Parathyroid adenoma (tissue), 2 donors: ENCODE measurements around the gene ZDHHC5.
A peak's percentile ranks its signal among the peaks of the same experiment; 100 is the strongest.

ENCODE experiments used
- H2AFZ ChIP-seq: fragments of 300-600 bp; sonication (generic); one replicate; pipeline ENCODE4 v1.7.0; 2017; ENCODE audit warnings: antibody characterized with exemption, mild to moderate bottlenecking
- H3K27ac ChIP-seq: fragments of 300-600 bp; sonication (generic); one replicate; pipeline ENCODE4 v1.7.0; 2017
- H3K27me3 ChIP-seq: fragments of 300-600 bp; sonication (generic); one replicate; pipeline ENCODE4 v1.7.0; 2017; ENCODE audit warnings: low read length; ENCODE audit not compliant: control insufficient read depth, insufficient read depth
- H3K36me3 ChIP-seq: fragments of 300-600 bp; sonication (generic); one replicate; pipeline ENCODE4 v1.7.0; 2017; ENCODE audit warnings: low read length; ENCODE audit not compliant: control insufficient read depth, insufficient read depth
- H3K4me1 ChIP-seq: fragments of 300-600 bp; sonication (generic); one replicate; pipeline ENCODE4 v1.7.0; 2017; ENCODE audit warnings: control low read depth
- H3K4me2 ChIP-seq: fragments of 300-600 bp; sonication (generic); one replicate; pipeline ENCODE4 v1.7.0; 2017; ENCODE audit warnings: low read length
- H3K4me3 ChIP-seq: fragments of 300-600 bp; sonication (generic); one replicate; pipeline ENCODE4 v1.7.0; 2017; ENCODE audit warnings: low read depth, low read length
- H3K79me2 ChIP-seq: fragments of 300-600 bp; sonication (generic); one replicate; pipeline ENCODE4 v1.7.0; 2017; ENCODE audit warnings: control low read depth
- H3K9ac ChIP-seq: fragments of 300-600 bp; sonication (generic); one replicate; pipeline ENCODE4 v1.7.0; 2017; ENCODE audit warnings: mild to moderate bottlenecking
- H3K9me3 ChIP-seq: fragments of 300-600 bp; sonication (generic); one replicate; pipeline ENCODE4 v1.7.0; 2017; ENCODE audit warnings: low read length; ENCODE audit not compliant: control insufficient read depth
- TF ChIP-seq, protein P1 (sequence below): fragments of 300-600 bp; sonication (generic); IDR thresholded peaks from one replicate; pipeline ENCODE4 v1.7.0; 2017; ENCODE audit warnings: antibody characterized with exemption, mild to moderate bottlenecking
- donor health status: primary hyperparathyroidism.

The ZDHHC5 gene

DNA sequence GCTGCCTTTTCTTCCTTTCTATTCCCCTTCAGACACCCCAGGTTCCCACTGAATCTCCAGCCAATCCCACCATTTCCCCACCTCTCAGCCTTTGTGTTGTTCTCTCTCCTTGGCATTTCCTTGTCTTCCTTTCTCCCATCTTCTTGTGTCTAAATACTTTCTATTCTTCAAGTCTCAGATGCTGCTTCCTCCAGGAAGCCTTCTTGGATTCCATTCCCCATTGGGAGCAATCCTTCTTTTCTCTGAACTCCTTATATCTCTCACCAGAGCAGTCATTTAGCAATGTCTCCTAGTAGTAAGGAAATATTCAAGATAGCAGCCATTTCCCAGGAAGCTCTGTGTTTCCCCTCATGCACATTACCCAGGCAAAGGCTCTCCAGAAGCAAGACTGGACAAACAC, 33.6 kb upstream of the ZDHHC5 start:
- Histone ChIP-seq H3K27ac (no peak overlapping the region), H3K79me2 (no peaks in the 10 kb centered on the region), H3K4me3 (no peak overlapping the region), H3K4me2 (no peak overlapping the region), H3K9ac (no peak overlapping the region), H3K4me1 (no peaks in the 10 kb centered on the region), H2AFZ (no peak overlapping the region), H3K27me3 (no peaks in the 10 kb centered on the region), H3K9me3 (no peaks in the 10 kb centered on the region), H3K36me3 (no peaks in the 10 kb centered on the region)
- TF ChIP-seq, protein P1, sequence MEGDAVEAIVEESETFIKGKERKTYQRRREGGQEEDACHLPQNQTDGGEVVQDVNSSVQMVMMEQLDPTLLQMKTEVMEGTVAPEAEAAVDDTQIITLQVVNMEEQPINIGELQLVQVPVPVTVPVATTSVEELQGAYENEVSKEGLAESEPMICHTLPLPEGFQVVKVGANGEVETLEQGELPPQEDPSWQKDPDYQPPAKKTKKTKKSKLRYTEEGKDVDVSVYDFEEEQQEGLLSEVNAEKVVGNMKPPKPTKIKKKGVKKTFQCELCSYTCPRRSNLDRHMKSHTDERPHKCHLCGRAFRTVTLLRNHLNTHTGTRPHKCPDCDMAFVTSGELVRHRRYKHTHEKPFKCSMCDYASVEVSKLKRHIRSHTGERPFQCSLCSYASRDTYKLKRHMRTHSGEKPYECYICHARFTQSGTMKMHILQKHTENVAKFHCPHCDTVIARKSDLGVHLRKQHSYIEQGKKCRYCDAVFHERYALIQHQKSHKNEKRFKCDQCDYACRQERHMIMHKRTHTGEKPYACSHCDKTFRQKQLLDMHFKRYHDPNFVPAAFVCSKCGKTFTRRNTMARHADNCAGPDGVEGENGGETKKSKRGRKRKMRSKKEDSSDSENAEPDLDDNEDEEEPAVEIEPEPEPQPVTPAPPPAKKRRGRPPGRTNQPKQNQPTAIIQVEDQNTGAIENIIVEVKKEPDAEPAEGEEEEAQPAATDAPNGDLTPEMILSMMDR: no peak

DNA sequence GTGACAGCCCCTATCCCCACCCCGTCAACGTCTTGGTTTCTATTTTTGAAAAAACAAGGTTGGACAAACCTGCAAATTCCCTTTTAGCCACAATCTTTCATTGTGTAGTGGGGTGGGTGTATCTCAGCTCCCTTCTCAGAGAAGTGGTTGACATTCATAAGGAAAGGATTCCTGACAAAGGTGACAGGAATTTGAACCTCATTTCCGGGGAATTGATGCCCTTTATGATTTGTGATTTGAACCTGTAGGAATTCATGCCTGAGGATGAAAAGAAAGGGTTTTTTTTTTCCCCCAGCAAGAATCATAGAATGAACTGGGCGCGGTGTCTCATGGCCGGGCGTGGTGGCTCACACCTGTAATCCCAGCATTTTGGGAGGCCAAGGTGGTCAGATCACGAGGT, 32.7 kb upstream of the ZDHHC5 start:
- Histone ChIP-seq H3K4me2 (no peak overlapping the region), H3K27me3 (no peaks in the 10 kb centered on the region), H3K9me3 (no peaks in the 10 kb centered on the region), H3K27ac (no peak overlapping the region), H2AFZ (no peak overlapping the region), H3K36me3 (no peaks in the 10 kb centered on the region), H3K4me3 (no peak overlapping the region), H3K79me2 (no peaks in the 10 kb centered on the region), H3K4me1 (no peaks in the 10 kb centered on the region), H3K9ac (no peak overlapping the region)
- TF ChIP-seq, protein P1: no peak

DNA sequence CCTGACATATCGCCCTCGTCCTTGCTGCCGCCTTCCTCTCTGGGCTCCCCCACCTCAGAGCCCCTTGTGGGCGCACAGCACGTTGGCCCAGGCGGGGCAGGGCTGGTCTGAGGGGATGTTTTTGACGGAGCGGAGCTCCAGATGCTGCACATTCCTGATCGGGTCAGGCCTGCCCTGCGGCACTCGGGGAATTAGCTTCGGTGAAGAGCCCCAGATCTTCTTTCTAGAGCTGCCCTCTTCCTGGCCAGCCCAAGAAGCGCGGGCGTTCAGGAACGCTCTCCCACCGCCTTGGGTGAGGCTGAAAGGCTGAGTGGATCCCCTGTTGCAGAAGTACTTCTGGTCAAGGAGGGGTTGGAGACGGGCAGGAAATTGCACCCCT, 30.3 kb upstream of the ZDHHC5 start:
- TF ChIP-seq, protein P1: no peak
- Histone ChIP-seq H3K4me3 (peak overlapping the region; percentile 73), H3K4me1 (no peaks in the 10 kb centered on the region), H3K27me3 (no peaks in the 10 kb centered on the region), H3K27ac (no peak overlapping the region), H2AFZ (peak overlapping the region; percentile 97), H3K9ac (no peak overlapping the region), H3K9me3 (no peaks in the 10 kb centered on the region), H3K4me2 (peak overlapping the region; percentile 83), H3K79me2 (no peaks in the 10 kb centered on the region), H3K36me3 (no peaks in the 10 kb centered on the region)

DNA sequence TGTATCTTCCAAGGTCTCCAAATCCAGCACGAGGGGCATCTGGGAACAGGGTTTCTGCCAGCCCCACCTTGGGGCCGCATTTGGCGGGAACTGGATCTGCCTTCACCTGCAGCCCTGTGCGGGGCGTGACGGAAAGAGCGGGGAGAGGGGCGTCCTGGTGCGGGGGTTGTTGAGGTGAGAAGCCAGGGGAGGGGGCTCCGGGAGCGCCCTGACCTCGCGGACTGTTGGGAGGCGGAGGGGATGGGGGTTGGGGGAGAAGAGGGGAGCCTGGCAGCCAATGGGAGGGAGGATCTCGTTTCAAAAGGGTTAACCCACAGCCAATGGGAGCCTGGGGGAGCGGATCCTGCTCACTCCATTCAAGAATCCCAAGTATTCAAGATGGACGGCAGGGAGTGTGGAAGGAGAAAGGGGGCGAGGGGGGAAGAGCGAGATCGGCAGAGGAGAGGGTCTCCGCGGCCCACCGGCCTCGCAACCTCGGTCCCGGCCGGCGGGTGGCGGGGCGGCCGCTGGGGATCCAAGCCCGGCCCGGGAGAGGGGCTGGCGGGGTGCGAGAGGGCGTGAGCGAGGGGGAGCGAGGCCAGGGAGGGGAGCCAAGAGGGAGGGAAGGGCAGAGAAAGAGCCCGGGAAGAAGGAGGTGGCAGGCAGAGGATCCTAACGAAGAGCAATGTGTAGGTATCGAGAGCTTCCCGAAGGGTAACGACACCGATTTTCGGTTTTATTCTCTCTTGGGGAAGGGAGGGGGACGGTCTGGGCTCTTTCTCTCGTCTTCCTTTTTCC, 29.7 kb upstream of the ZDHHC5 start:
- Histone ChIP-seq H3K4me2 (peak overlapping the region; percentile 83), H2AFZ (peak overlapping the region; percentile 97), H3K36me3 (no peaks in the 10 kb centered on the region), H3K4me3 (peak overlapping the region; percentile 73), H3K4me1 (no peaks in the 10 kb centered on the region), H3K9ac (no peak overlapping the region), H3K9me3 (no peaks in the 10 kb centered on the region), H3K27ac (peak overlapping the region; percentile 57), H3K79me2 (no peaks in the 10 kb centered on the region), H3K27me3 (no peaks in the 10 kb centered on the region)
- TF ChIP-seq, protein P1: no peak

DNA sequence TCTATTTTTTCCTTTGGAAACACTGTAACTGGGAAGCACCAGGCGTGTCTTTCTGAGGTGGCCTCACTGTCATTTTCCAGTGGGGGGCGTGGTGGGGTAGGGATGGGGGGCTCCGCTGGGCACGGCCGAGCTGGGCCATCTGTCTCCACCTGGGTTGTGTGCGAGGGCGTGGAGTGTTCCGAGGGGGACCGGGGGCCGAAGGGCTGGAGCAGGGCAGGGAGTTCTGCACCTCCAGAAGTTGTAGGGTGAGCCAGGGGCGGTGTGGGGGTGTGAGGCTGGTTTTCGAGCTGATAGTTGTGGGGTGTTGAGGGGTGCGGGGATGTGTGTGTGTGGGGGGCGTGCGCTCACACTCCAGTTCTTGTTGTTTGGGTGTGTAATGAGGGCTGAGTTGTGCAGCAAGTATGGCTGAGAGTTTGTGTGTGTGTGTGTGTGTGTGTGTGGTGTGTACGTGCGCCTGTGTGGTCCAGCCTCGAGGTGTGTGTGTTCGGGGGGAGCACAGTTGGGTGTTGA, 29.0 kb upstream of the ZDHHC5 start:
- Histone ChIP-seq H3K4me2 (peak overlapping the region; percentile 83), H3K79me2 (no peaks in the 10 kb centered on the region), H3K4me3 (peak overlapping the region; percentile 73), H3K9ac (no peak overlapping the region), H2AFZ (peak overlapping the region; percentile 97), H3K4me1 (no peaks in the 10 kb centered on the region), H3K27ac (no peak overlapping the region), H3K9me3 (no peaks in the 10 kb centered on the region), H3K27me3 (no peaks in the 10 kb centered on the region), H3K36me3 (no peaks in the 10 kb centered on the region)
- TF ChIP-seq, protein P1: no peak
